A673 (cell line): ENCODE results near the gene WDR11.

Source experiments
- CTCF ChIP-seq: fragments of 300-800, 200-600 bp; sonication (generic); conservative IDR thresholded peaks from 2 replicates; pipeline ENCODE4 v1.5.1; 2017; ENCODE audit warnings: low read depth, mild to moderate bottlenecking, antibody characterized with exemption, low read length, moderate library complexity, mixed read lengths
- EZH2 ChIP-seq: fragments of 200-600 bp; sonication (generic); IDR thresholded peaks from 2 replicates; pipeline ENCODE4 v1.6.1; 2017; ENCODE audit warnings: borderline replicate concordance, low read depth, mild to moderate bottlenecking, mixed read lengths, antibody characterized with exemption, low read length; ENCODE audit not compliant: poor library complexity, severe bottlenecking

- no peak for TF ChIP-seq CTCF
- TF ChIP-seq EZH2: no peak
Measured at GRCh38 chr10:120819366-120819765, 31.8 kb upstream of the WDR11 start.
